ENCODE results near the gene WASF1.

GRCh38 chr6:110067837-110068591 is 111.5 kb downstream of the WASF1 start:
- no peak for TF ChIP-seq ZNF302 (CRISPR knock-in tag; IDR thresholded peaks at IDR 0.05)
- no peak for TF ChIP-seq SREBF2 (IDR thresholded peaks at IDR 0.05)
- TF ChIP-seq CTCF (IDR thresholded peaks at IDR 0.05): no peak
- no peak for TF ChIP-seq POLR2AphosphoS2 (conservative IDR thresholded peaks at IDR 0.05; ENCODE audit: low read length)
- no peak for TF ChIP-seq KDM5A (IDR thresholded peaks at IDR 0.05)
- TF ChIP-seq ELK1 (IDR thresholded peaks at IDR 0.05; ENCODE audit: low read depth, low read length): no peak
- no peak for TF ChIP-seq SMC3 (IDR thresholded peaks at IDR 0.05)
- no peak for TF ChIP-seq CEBPB (IDR thresholded peaks at IDR 0.05)
- TF ChIP-seq HDAC2 (IDR thresholded peaks at IDR 0.05): no peak
- TF ChIP-seq RNF2 (IDR thresholded peaks at IDR 0.05; ENCODE audit: borderline replicate concordance, low read depth): no peak
- TF ChIP-seq POLR2A (IDR thresholded peaks at IDR 0.05; ENCODE audit: low read length): no peak
- no peak for TF ChIP-seq EP300 (IDR thresholded peaks at IDR 0.05)

All from A549 (cell line).